OCI-LY1 (cell line): ENCODE data around the gene FAT2.

Experiments
- H2AFZ ChIP-seq: fragments of 200-600 bp; sonication (generic), shearing (Covaris generic); 2 replicates; pipeline ENCODE4 v1.6.0; 2014; ENCODE audit warnings: antibody characterized with exemption, mild to moderate bottlenecking, low read length
- H3F3A ChIP-seq: fragments of 200-600 bp; sonication (generic), shearing (Covaris generic); 2 replicates; pipeline ENCODE4 v1.6.0; 2014; ENCODE audit warnings: mild to moderate bottlenecking, antibody characterized with exemption, low read length, moderate library complexity; ENCODE audit not compliant: insufficient read depth
- H3K27ac ChIP-seq: fragments of 200-600 bp; sonication (generic); 2 replicates; pipeline ENCODE4 v1.5.1; 2014; ENCODE audit warnings: low read length, mixed run types, mild to moderate bottlenecking, low read depth; ENCODE audit not compliant: poor library complexity, severe bottlenecking
- H3K27me3 ChIP-seq: fragments of 200-600 bp; sonication (generic); 2 replicates; pipeline ENCODE4 v1.6.0; 2014; ENCODE audit warnings: antibody characterized with exemption, mild to moderate bottlenecking, low read length, moderate library complexity; ENCODE audit not compliant: insufficient read depth
- H3K36me3 ChIP-seq: fragments of 200-600 bp; sonication (generic); 2 replicates; pipeline ENCODE4 v1.6.1; 2014; ENCODE audit warnings: mild to moderate bottlenecking, antibody characterized with exemption, low read length, moderate library complexity, mixed read lengths; ENCODE audit not compliant: insufficient read depth
- H3K4me1 ChIP-seq: fragments of 200-600 bp; sonication (generic); 2 replicates; pipeline ENCODE4 v1.5.1; 2014; ENCODE audit warnings: mild to moderate bottlenecking, low read length, moderate library complexity; ENCODE audit not compliant: insufficient read depth, severe bottlenecking
- H3K4me2 ChIP-seq: fragments of 200-600 bp; sonication (generic), shearing (Covaris generic); 2 replicates; pipeline ENCODE4 v1.6.1; 2014; ENCODE audit warnings: low read length
- H3K4me3 ChIP-seq: fragments of 200-600 bp; sonication (generic); 2 replicates; pipeline ENCODE4 v1.5.1; 2014; ENCODE audit warnings: low read length, low read depth, mild to moderate bottlenecking, mixed read lengths; ENCODE audit not compliant: poor library complexity, severe bottlenecking
- H3K79me2 ChIP-seq: fragments of 200-600 bp; shearing (Covaris generic); 2 replicates; pipeline ENCODE4 v1.6.1; 2016; ENCODE audit warnings: mixed run types, low read length, mixed read lengths; ENCODE audit not compliant: insufficient read depth
- H3K9ac ChIP-seq: fragments of 200-600 bp; sonication (generic), shearing (Covaris generic); 2 replicates; pipeline ENCODE4 v1.6.1; 2014; ENCODE audit warnings: mild to moderate bottlenecking, low read length, mixed read lengths
- H3K9me2 ChIP-seq: fragments of 200-600 bp; sonication (generic), shearing (Covaris generic); 2 replicates; pipeline ENCODE4 v1.6.1; 2014; ENCODE audit warnings: low read depth, mild to moderate bottlenecking, low read length, mixed read lengths
- H3K9me3 ChIP-seq: fragments of 200-600 bp; shearing (Covaris generic); 2 replicates; pipeline ENCODE4 v1.6.1; 2014; ENCODE audit warnings: low read length, mixed read lengths
- H4K20me1 ChIP-seq: fragments of 200-600 bp; sonication (generic), shearing (Covaris generic); 2 replicates; pipeline ENCODE4 v1.6.0; 2016; ENCODE audit warnings: mild to moderate bottlenecking, low read length; ENCODE audit not compliant: insufficient read depth
- EZH2 ChIP-seq: fragments of 200-600 bp; sonication (generic), shearing (Covaris generic); IDR thresholded peaks from 2 replicates; pipeline ENCODE4 v1.8.0; 2017; ENCODE audit warnings: borderline replicate concordance, mixed run types, mild to moderate bottlenecking, antibody characterized with exemption, low read length, moderate library complexity, mixed read lengths
- TF ChIP-seq, protein P1 (sequence below): fragments of 200-600 bp; sonication (generic), shearing (Covaris generic); IDR thresholded peaks from 2 replicates; pipeline ENCODE4 v1.5.1; 2017; ENCODE audit warnings: mild to moderate bottlenecking, antibody characterized with exemption, low read length, moderate library complexity, mixed read lengths

The FAT2 gene

DNA sequence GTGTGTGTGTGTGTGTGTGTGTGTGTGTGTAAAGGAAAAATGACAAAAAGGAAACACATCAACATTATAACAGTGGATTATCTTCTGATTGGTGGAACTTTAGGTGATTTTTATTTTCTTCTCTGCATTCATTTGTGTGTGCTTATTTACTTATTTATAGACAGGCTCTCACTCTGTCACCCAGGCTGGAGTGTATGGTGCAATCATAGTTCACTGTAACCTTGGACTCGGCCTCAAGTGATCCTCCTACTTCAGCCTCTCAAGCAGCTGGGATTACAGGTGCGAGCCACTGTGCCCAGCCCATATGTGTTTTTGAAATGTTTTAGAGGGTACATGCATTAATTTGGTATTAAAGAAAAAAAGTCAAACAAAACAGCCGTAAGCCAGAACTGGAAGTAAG, 39.1 kb downstream of the FAT2 start:
- no peaks in the 10 kb centered on the region for H3F3A ChIP-seq
- H3K4me2 ChIP-seq: no peak overlapping the region
- no peaks in the 10 kb centered on the region for H3K36me3 ChIP-seq
- no peaks in the 10 kb centered on the region for H4K20me1 ChIP-seq
- no peak overlapping the region for H3K4me3 ChIP-seq
- H3K9me3 ChIP-seq: no peaks in the 10 kb centered on the region
- no peaks in the 10 kb centered on the region for H3K9me2 ChIP-seq
- H3K79me2 ChIP-seq: no peaks in the 10 kb centered on the region
- no peaks in the 10 kb centered on the region for H3K4me1 ChIP-seq
- no peak overlapping the region for H3K27ac ChIP-seq
- H3K9ac ChIP-seq: no peak overlapping the region
- H2AFZ ChIP-seq: no peak overlapping the region
- TF ChIP-seq, protein P1, sequence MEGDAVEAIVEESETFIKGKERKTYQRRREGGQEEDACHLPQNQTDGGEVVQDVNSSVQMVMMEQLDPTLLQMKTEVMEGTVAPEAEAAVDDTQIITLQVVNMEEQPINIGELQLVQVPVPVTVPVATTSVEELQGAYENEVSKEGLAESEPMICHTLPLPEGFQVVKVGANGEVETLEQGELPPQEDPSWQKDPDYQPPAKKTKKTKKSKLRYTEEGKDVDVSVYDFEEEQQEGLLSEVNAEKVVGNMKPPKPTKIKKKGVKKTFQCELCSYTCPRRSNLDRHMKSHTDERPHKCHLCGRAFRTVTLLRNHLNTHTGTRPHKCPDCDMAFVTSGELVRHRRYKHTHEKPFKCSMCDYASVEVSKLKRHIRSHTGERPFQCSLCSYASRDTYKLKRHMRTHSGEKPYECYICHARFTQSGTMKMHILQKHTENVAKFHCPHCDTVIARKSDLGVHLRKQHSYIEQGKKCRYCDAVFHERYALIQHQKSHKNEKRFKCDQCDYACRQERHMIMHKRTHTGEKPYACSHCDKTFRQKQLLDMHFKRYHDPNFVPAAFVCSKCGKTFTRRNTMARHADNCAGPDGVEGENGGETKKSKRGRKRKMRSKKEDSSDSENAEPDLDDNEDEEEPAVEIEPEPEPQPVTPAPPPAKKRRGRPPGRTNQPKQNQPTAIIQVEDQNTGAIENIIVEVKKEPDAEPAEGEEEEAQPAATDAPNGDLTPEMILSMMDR: no peak
- TF ChIP-seq EZH2: no peak
- no peaks in the 10 kb centered on the region for H3K27me3 ChIP-seq

DNA sequence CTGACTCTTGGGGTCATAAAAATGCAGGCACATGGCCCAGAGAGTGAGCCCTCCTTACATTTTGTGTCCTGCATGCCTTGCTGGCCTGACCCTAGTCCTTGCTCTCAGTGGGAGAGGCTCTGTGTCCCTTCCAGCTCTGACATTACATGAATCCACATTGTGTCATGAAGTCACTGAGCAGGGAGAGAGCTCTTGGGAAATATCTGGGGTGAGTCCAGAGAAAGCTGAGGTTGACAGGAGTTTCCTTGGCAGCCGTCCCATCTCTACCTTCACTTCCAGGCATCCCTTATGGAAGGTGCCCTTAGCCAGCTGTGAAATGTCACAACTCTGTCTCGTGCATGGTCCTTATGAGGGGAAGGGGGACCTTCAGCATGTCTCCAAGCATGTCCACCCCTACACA, 41.0 kb downstream of the FAT2 start:
- H3K4me1 ChIP-seq: no peaks in the 10 kb centered on the region
- H3K4me2 ChIP-seq: no peak overlapping the region
- H3K79me2 ChIP-seq: no peaks in the 10 kb centered on the region
- no peaks in the 10 kb centered on the region for H3K9me2 ChIP-seq
- no peak overlapping the region for H3K4me3 ChIP-seq
- no peaks in the 10 kb centered on the region for H4K20me1 ChIP-seq
- no peaks in the 10 kb centered on the region for H3F3A ChIP-seq
- H3K27ac ChIP-seq: no peak overlapping the region
- H2AFZ ChIP-seq: no peak overlapping the region
- H3K9me3 ChIP-seq: no peaks in the 10 kb centered on the region
- H3K9ac ChIP-seq: no peak overlapping the region
- TF ChIP-seq EZH2: no peak
- TF ChIP-seq, protein P1: no peak
- H3K27me3 ChIP-seq: no peaks in the 10 kb centered on the region
- no peaks in the 10 kb centered on the region for H3K36me3 ChIP-seq

DNA sequence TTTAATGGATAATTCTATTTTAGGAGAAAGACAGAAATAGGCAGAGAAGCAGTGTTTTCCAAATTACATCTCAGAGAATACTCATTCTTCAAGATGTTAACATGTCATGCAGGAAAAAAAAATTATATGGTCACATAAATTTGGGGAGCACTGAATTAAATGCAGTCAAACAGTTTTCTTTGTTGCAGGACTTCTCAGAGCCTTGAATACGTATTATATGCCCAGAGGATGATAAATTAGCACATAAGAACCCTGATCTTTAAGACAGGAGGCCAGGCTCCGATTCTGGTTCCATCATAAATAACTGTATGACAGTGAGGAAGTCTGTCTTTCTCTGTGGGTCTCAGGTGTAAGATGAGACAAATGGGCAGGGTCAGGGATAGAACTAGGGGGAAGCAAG, 41.4 kb downstream of the FAT2 start:
- TF ChIP-seq, protein P1: no peak
- TF ChIP-seq EZH2: no peak
- Histone ChIP-seq H3K36me3 (no peaks in the 10 kb centered on the region), H3K9ac (no peak overlapping the region), H3K4me3 (no peak overlapping the region), H3K9me2 (no peaks in the 10 kb centered on the region), H3K4me2 (no peak overlapping the region), H3K27ac (no peak overlapping the region), H2AFZ (no peak overlapping the region), H3K9me3 (no peaks in the 10 kb centered on the region), H3K4me1 (no peaks in the 10 kb centered on the region), H3K79me2 (no peaks in the 10 kb centered on the region), H4K20me1 (no peaks in the 10 kb centered on the region), H3F3A (no peaks in the 10 kb centered on the region), H3K27me3 (no peaks in the 10 kb centered on the region)
